AG04450 (cell line): ENCODE results near the gene APBA2. TPM values are rescaled to one million over a fixed set of nuclear protein-coding genes. Genes with fewer than 3 reads are reported as not detected.

Experiments used
- CTCF ChIA-PET: fragments of 300-600, 350-600 bp; formaldehyde crosslinking; extraction: SDS; loops from one replicate; lab custom pipeline; 2022; ENCODE audit warnings: antibody characterized with exemption, inconsistent platforms; lab: Charles Lee
- POLR2A ChIA-PET: fragments of 350-600 bp; formaldehyde crosslinking; extraction: SDS; loops from one replicate; lab custom pipeline; 2021; ENCODE audit warnings: antibody characterized with exemption, inconsistent platforms; lab: Yijun Ruan, JAX
- DNase-seq: peaks from one replicate; pipeline ENCODE4 v3.0.0-alpha.2; 2011; ENCODE audit warnings: low read depth, low spot score
- H3K27ac ChIP-seq: one replicate; pipeline ENCODE4 v1.5.1; 2012; ENCODE audit warnings: low read depth, low read length, control low read depth
- H3K27me3 ChIP-seq: one replicate; pipeline ENCODE4 v1.6.0; 2012; ENCODE audit warnings: low read length; ENCODE audit not compliant: control insufficient read depth, insufficient read depth
- H3K4me3 ChIP-seq: 2 replicates; pipeline ENCODE4 v1.5.1; 2011; ENCODE audit warnings: mild to moderate bottlenecking, low read depth, low read length, control low read depth
- H3K9me3 ChIP-seq: 2 replicates; pipeline ENCODE4 v1.5.1; 2012; ENCODE audit warnings: low read length; ENCODE audit not compliant: control insufficient read depth, insufficient read depth
- polyA plus RNA-seq: library from polyadenylated mRNA; depleted of rRNA; stranded (reverse); fragments of >200 nt; gene quantifications from 2 replicates; pipeline ENCODE4 v1.2.3, GENCODE V29; 2011
- TF ChIP-seq, protein P1 (sequence below): IDR thresholded peaks from 2 replicates; pipeline ENCODE4 v1.5.1; 2011; ENCODE audit warnings: low read depth, low read length, control low read depth, inconsistent platforms

Gene APBA2
- polyA plus RNA-seq, 1 experiment, result 18.9 TPM

GRCh38 chr15:29133791-29134190 lies 248.0 kb downstream of the APBA2 start:
- Histone ChIP-seq H3K4me3 (no peak overlapping the region), H3K27ac (no peak overlapping the region), H3K27me3 (no peaks in the 10 kb centered on the region), H3K9me3 (no peaks in the 10 kb centered on the region; the same call in 1 of the 2 replicates)
- TF ChIP-seq, protein P1, sequence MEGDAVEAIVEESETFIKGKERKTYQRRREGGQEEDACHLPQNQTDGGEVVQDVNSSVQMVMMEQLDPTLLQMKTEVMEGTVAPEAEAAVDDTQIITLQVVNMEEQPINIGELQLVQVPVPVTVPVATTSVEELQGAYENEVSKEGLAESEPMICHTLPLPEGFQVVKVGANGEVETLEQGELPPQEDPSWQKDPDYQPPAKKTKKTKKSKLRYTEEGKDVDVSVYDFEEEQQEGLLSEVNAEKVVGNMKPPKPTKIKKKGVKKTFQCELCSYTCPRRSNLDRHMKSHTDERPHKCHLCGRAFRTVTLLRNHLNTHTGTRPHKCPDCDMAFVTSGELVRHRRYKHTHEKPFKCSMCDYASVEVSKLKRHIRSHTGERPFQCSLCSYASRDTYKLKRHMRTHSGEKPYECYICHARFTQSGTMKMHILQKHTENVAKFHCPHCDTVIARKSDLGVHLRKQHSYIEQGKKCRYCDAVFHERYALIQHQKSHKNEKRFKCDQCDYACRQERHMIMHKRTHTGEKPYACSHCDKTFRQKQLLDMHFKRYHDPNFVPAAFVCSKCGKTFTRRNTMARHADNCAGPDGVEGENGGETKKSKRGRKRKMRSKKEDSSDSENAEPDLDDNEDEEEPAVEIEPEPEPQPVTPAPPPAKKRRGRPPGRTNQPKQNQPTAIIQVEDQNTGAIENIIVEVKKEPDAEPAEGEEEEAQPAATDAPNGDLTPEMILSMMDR, result no peak
- POLR2A ChIA-PET, result no interaction called here
- CTCF ChIA-PET, result no interaction called here
- no peak for DNase-seq

- ChIA-PET CTCF (no interaction called here), POLR2A (no interaction called here)
- no peaks in the 10 kb centered on the region; the same call in 1 of the 2 replicates for H3K9me3 ChIP-seq
- H3K4me3 ChIP-seq, result no peak overlapping the region
- no peak for DNase-seq
- TF ChIP-seq, protein P1, result no peak
- H3K27me3 ChIP-seq, result no peaks in the 10 kb centered on the region
- H3K27ac ChIP-seq, result no peak overlapping the region
Observed at GRCh38 chr15:29134239-29134638, 248.5 kb downstream of the APBA2 start.

DNA sequence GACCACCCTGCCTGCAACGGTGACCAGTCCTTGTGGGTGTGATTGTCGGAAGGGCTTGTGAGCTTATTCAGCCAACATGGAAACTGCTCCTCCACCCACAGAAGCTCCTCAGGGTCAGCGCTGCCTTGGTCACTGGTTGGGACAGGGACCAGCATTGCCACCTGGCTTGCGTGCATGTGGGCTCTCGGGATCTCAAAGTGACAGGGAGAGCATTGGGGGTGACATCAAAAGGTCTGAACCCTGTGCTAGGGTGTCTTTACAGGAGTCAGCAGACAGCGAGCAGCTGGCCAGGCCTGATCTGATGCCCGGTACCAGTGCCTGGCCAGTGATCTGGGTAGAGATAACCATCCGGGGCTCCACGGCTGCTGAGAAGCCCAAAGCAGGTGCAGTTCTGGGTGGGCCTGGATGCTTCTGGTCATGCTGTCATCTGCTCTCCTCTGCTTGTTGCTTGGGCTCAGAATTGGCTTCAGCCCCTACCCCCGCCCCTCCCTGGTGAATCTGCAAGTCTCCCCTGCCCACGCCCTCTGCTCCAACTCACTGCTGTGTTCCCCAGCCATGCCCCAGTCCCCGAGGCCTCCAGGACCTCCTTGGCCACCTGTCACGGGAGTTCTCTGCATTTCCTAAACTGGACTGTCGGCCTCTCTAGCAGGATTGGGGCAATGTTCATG lies 249.0 kb downstream of the APBA2 start:
- ChIA-PET CTCF (no interaction called here), POLR2A (no interaction called here)
- TF ChIP-seq, protein P1, result no peak
- Histone ChIP-seq H3K4me3 (no peak overlapping the region), H3K9me3 (no peaks in the 10 kb centered on the region; the same call in 1 of the 2 replicates), H3K27ac (no peak overlapping the region), H3K27me3 (no peaks in the 10 kb centered on the region)
- DNase-seq, result no peak

DNA sequence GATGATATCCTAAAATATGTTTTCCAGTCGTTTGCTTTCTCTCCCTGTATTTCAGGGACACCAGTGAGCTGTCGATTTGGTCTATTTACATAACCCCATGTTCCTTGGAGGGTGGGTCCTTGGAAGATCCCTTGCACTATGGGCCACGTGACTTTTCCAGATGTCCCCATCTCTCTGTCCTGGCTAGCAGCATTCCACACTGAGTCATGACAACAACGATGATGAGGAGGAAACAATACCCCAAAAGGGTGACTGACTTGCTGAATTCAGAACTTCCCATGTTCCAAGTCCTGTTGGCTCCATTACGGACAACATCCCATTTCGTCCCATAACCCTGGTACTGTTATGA lies 249.5 kb downstream of the APBA2 start:
- ChIA-PET POLR2A (no interaction called here), CTCF (interaction anchor here (1.3 kb wide), 1 partner anchor 32 kb away, joined by 6 read pairs; no protein-coding TSS in a partner anchor)
- H3K9me3 ChIP-seq, result no peaks in the 10 kb centered on the region; the same call in 1 of the 2 replicates
- TF ChIP-seq, protein P1, result no peak
- H3K4me3 ChIP-seq, result no peak overlapping the region
- no peak overlapping the region for H3K27ac ChIP-seq
- DNase-seq, result no peak
- H3K27me3 ChIP-seq, result no peaks in the 10 kb centered on the region
